A673 (cell line): Measurements from ENCODE around the gene TTLL11. TPM values are rescaled to one million over a fixed set of nuclear protein-coding genes. Genes with fewer than 3 reads are reported as not detected.

ENCODE experiments used
- BruUV-seq: library from RNA; stranded (reverse); fragments of 400-500 nt; replicated peaks from 2 replicates; lab custom pipeline; 2021; lab: Mats Ljungman, UMichigan
- CTCF ChIA-PET: fragments of 300-600 bp; sonication (Branson Sonifier 250); formaldehyde crosslinking; loops from one replicate; lab custom pipeline; 2022; ENCODE audit warnings: antibody characterized with exemption; lab: Charles Lee
- POLR2A ChIA-PET: fragments of 300-600 bp; sonication (Branson Sonifier 250); formaldehyde crosslinking; loops from one replicate; lab custom pipeline; 2022; ENCODE audit warnings: antibody characterized with exemption; ENCODE audit not compliant: low non-redundant PET; lab: Charles Lee
- DNase-seq: peaks from one replicate; pipeline ENCODE4 v3.0.0-alpha.2; 2015; ENCODE audit warnings: low spot score
- H3K27ac ChIP-seq: fragments of 200-600 bp; sonication (generic); 2 replicates; pipeline ENCODE4 v1.5.1; 2016; ENCODE audit warnings: mixed run types, low read depth, mild to moderate bottlenecking, mixed read lengths, antibody characterized with exemption, low read length; ENCODE audit not compliant: poor library complexity, severe bottlenecking
- H3K27me3 ChIP-seq: fragments of 200-600 bp; sonication (generic); replicated peaks from 2 replicates; pipeline ENCODE4 v1.6.1; 2017; ENCODE audit warnings: mixed run types, low read depth, mild to moderate bottlenecking, mixed read lengths, antibody characterized with exemption, low read length; ENCODE audit not compliant: insufficient read depth, poor library complexity
- H3K36me3 ChIP-seq: fragments of 200-600 bp; sonication (generic); 2 replicates; pipeline ENCODE4 v1.6.1; 2016; ENCODE audit warnings: mixed run types, mild to moderate bottlenecking, mixed read lengths, antibody characterized with exemption, low read length; ENCODE audit not compliant: insufficient read depth, poor library complexity, severe bottlenecking
- H3K4me1 ChIP-seq: fragments of 200-600 bp; sonication (generic); 2 replicates; pipeline ENCODE4 v1.6.1; 2017; ENCODE audit warnings: mixed run types, mild to moderate bottlenecking, mixed read lengths, antibody characterized with exemption, low read length; ENCODE audit not compliant: insufficient read depth, poor library complexity, severe bottlenecking
- H3K4me3 ChIP-seq: fragments of 200-600 bp; sonication (generic); 2 replicates; pipeline ENCODE4 v1.5.1; 2016; ENCODE audit warnings: low read depth, mixed run types, mild to moderate bottlenecking, mixed read lengths, low read length; ENCODE audit not compliant: poor library complexity, severe bottlenecking
- H3K9me3 ChIP-seq: fragments of 200-600 bp; sonication (generic); 2 replicates; pipeline ENCODE4 v1.6.1; 2016; ENCODE audit warnings: mixed run types, low read depth, mild to moderate bottlenecking, mixed read lengths, antibody characterized with exemption, low read length; ENCODE audit not compliant: poor library complexity, severe bottlenecking
- CTCF ChIP-seq: fragments of 300-800, 200-600 bp; sonication (generic); conservative IDR thresholded peaks from 2 replicates; pipeline ENCODE4 v1.5.1; 2017; ENCODE audit warnings: low read depth, mild to moderate bottlenecking, antibody characterized with exemption, low read length, moderate library complexity, mixed read lengths
- EZH2 ChIP-seq: fragments of 200-600 bp; sonication (generic); IDR thresholded peaks from 2 replicates; pipeline ENCODE4 v1.6.1; 2017; ENCODE audit warnings: borderline replicate concordance, low read depth, mild to moderate bottlenecking, mixed read lengths, antibody characterized with exemption, low read length; ENCODE audit not compliant: poor library complexity, severe bottlenecking
- intact Hi-C: fragments of 100-400 bp; cut with micrococcal nuclease; formaldehyde crosslinking; loops from one replicate; pipeline ENCODE4 v1.10.0; 2022; ENCODE audit not compliant: unreplicated experiment
- total RNA-seq: library from RNA; stranded (reverse); gene quantifications from 2 replicates; pipeline ENCODE4 v1.2.3, GENCODE V29; 2021

TTLL11 gene
- total RNA-seq, 1 experiment from 2014 or later, result 3.0 TPM

- ChIA-PET CTCF (interaction anchor here (1.2 kb wide), 1 partner anchor 356 kb away, joined by 3 read pairs; no protein-coding TSS in a partner anchor), POLR2A (no interaction called here)
- intact Hi-C loops, result no loop called here
- H3K36me3 ChIP-seq, result no peaks in the 10 kb centered on the region
- no peaks in the 10 kb centered on the region for H3K4me1 ChIP-seq
- H3K27me3 ChIP-seq, result no peaks in the 10 kb centered on the region
- BruUV-seq, result no TSS peak
- H3K4me3 ChIP-seq, result no peak overlapping the region
- no peak overlapping the region for H3K27ac ChIP-seq
- TF ChIP-seq EZH2 (no peak), CTCF (no peak)
- DNase-seq, result no peak
- H3K9me3 ChIP-seq, result no peaks in the 10 kb centered on the region
Observed at GRCh38 chr9:121995997-121996396, 97.1 kb downstream of the TTLL11 start.

- CTCF ChIA-PET, result no interaction called here
- peak; percentile 86 for DNase-seq
- H3K4me3 ChIP-seq, result no peak overlapping the region
- intact Hi-C loops, result loop anchor here (1.0 to 5.0 kb wide), 6 partner anchors 155 to 446 kb away; no protein-coding TSS in a partner anchor
- no peaks in the 10 kb centered on the region for H3K4me1 ChIP-seq
- H3K27ac ChIP-seq, result no peak overlapping the region
- H3K9me3 ChIP-seq, result no peaks in the 10 kb centered on the region
- TF ChIP-seq CTCF (peak; percentile 86), EZH2 (no peak)
- BruUV-seq, result no TSS peak
- no peaks in the 10 kb centered on the region for H3K36me3 ChIP-seq
- no peaks in the 10 kb centered on the region for H3K27me3 ChIP-seq
- POLR2A ChIA-PET, result no interaction called here
Observed at GRCh38 chr9:121992571-121993212, 100.4 kb downstream of the TTLL11 start.

- no peaks in the 10 kb centered on the region for H3K27me3 ChIP-seq
- ChIA-PET POLR2A (no interaction called here), CTCF (no interaction called here)
- H3K4me1 ChIP-seq, result no peaks in the 10 kb centered on the region
- no TSS peak for BruUV-seq
- intact Hi-C loops, result loop anchor here (5.0 kb wide), 3 partner anchors 154 to 369 kb away; no protein-coding TSS in a partner anchor
- no peaks in the 10 kb centered on the region for H3K36me3 ChIP-seq
- no peak overlapping the region for H3K27ac ChIP-seq
- H3K4me3 ChIP-seq, result no peak overlapping the region
- TF ChIP-seq CTCF, result no peak
- TF ChIP-seq EZH2, result no peak
- DNase-seq, result no peak
- H3K9me3 ChIP-seq, result no peaks in the 10 kb centered on the region
Observed at GRCh38 chr9:121991307-121991661, 101.8 kb downstream of the TTLL11 start.
